Endothelial cell (in vitro differentiated cells): ENCODE data around the gene DPYD. TPM values are rescaled to one million over a fixed set of nuclear protein-coding genes. Genes with fewer than 3 reads are reported as not detected.

Experiments
- DNase-seq: peaks from one replicate; pipeline ENCODE4 v3.0.0; 2021; ENCODE audit warnings: low spot score
- H3K27ac Mint-ChIP-seq: one replicate; pipeline ENCODE4 v1.8.0; 2021; ENCODE audit warnings: mixed read lengths, inconsistent platforms; ENCODE audit not compliant: unreplicated experiment
- H3K27me3 Mint-ChIP-seq: one replicate; pipeline ENCODE4 v1.8.0; 2021; ENCODE audit warnings: mild to moderate bottlenecking, moderate library complexity, mixed read lengths, inconsistent platforms; ENCODE audit not compliant: unreplicated experiment
- H3K36me3 Mint-ChIP-seq: one replicate; pipeline ENCODE4 v1.8.0; 2021; ENCODE audit warnings: mild to moderate bottlenecking, low read depth, mixed read lengths, inconsistent platforms; ENCODE audit not compliant: unreplicated experiment
- H3K4me1 Mint-ChIP-seq: one replicate; pipeline ENCODE4 v1.8.0; 2021; ENCODE audit warnings: mild to moderate bottlenecking, mixed read lengths, inconsistent platforms; ENCODE audit not compliant: unreplicated experiment
- H3K4me3 Mint-ChIP-seq: one replicate; pipeline ENCODE4 v1.8.0; 2021; ENCODE audit warnings: mild to moderate bottlenecking, mixed read lengths, inconsistent platforms; ENCODE audit not compliant: unreplicated experiment
- H3K9me3 Mint-ChIP-seq: one replicate; pipeline ENCODE4 v1.8.0; 2021; ENCODE audit warnings: mixed read lengths, inconsistent platforms; ENCODE audit not compliant: unreplicated experiment
- CTCF ChIP-seq: fragments of 200-600 bp; sonication (generic); IDR thresholded peaks from one replicate; pipeline ENCODE4 v1.5.0; 2021; ENCODE audit warnings: antibody characterized with exemption; ENCODE audit not compliant: unreplicated experiment
- total RNA-seq: library from RNA; stranded (reverse); fragmentation: NEBNext Ultra II Directional; extraction: Animal tissue kit (Norgen Biotek cat#: 25700); gene quantifications from one replicate; pipeline ENCODE4 v1.2.1, GENCODE V29; 2021; ENCODE audit not compliant: unreplicated experiment

The DPYD gene
- total RNA-seq, 1 donor from 2014 or later, result 3.4 TPM

GRCh38 chr1:97841338-97841737, 79.5 kb downstream of the DPYD start:
- Mint-ChIP-seq H3K9me3 (no peaks in the 10 kb centered on the region), H3K27me3 (peaks cover 2% of the 10 kb centered on the region), H3K27ac (no peak overlapping the region), H3K36me3 (peaks cover 4% of the 10 kb centered on the region), H3K4me1 (no peaks in the 10 kb centered on the region), H3K4me3 (no peak overlapping the region)
- DNase-seq, result no peak
- TF ChIP-seq CTCF, result no peak

GRCh38 chr1:97837161-97837560, 83.7 kb downstream of the DPYD start:
- no peak for TF ChIP-seq CTCF
- Mint-ChIP-seq H3K4me3 (no peak overlapping the region), H3K27me3 (no peaks in the 10 kb centered on the region), H3K4me1 (no peaks in the 10 kb centered on the region), H3K36me3 (no peaks in the 10 kb centered on the region), H3K27ac (no peak overlapping the region), H3K9me3 (no peaks in the 10 kb centered on the region)
- DNase-seq, result no peak

- H3K27me3 Mint-ChIP-seq, result no peaks in the 10 kb centered on the region
- no peak overlapping the region for H3K4me3 Mint-ChIP-seq
- H3K9me3 Mint-ChIP-seq, result no peaks in the 10 kb centered on the region
- no peak overlapping the region for H3K27ac Mint-ChIP-seq
- H3K36me3 Mint-ChIP-seq, result no peaks in the 10 kb centered on the region
- H3K4me1 Mint-ChIP-seq, result no peaks in the 10 kb centered on the region
- DNase-seq, result no peak
- TF ChIP-seq CTCF, result no peak
These were observed 85.9 kb downstream of the DPYD start for GRCh38 chr1:97834899-97835298.

- H3K4me3 Mint-ChIP-seq, result no peak overlapping the region
- H3K27ac Mint-ChIP-seq, result no peak overlapping the region
- DNase-seq, result no peak
- no peaks in the 10 kb centered on the region for H3K4me1 Mint-ChIP-seq
- no peaks in the 10 kb centered on the region for H3K9me3 Mint-ChIP-seq
- TF ChIP-seq CTCF, result no peak
- no peaks in the 10 kb centered on the region for H3K27me3 Mint-ChIP-seq
- H3K36me3 Mint-ChIP-seq, result no peaks in the 10 kb centered on the region
These were observed 87.0 kb downstream of the DPYD start for GRCh38 chr1:97833881-97834280.

- no peaks in the 10 kb centered on the region for H3K36me3 Mint-ChIP-seq
- no peak for DNase-seq
- no peaks in the 10 kb centered on the region for H3K27me3 Mint-ChIP-seq
- H3K27ac Mint-ChIP-seq, result no peak overlapping the region
- H3K4me3 Mint-ChIP-seq, result no peak overlapping the region
- H3K4me1 Mint-ChIP-seq, result no peaks in the 10 kb centered on the region
- no peak for TF ChIP-seq CTCF
- no peaks in the 10 kb centered on the region for H3K9me3 Mint-ChIP-seq
These were observed 88.4 kb downstream of the DPYD start for GRCh38 chr1:97832481-97832880.
